K562 (cell line): ENCODE measurements around the gene PCED1B. TPM values are rescaled to one million over a fixed set of nuclear protein-coding genes. Genes with fewer than 3 reads are reported as not detected.

ENCODE experiments used
- ADNP ChIP-seq: fragments of 200-800 bp; sonication (Bioruptor generic); IDR thresholded peaks from 2 replicates; pipeline ENCODE4 v1.6.1; 2016; ENCODE audit warnings: missing genetic modification characterization, missing compliant biosample characterization
- CAMTA2 ChIP-seq: fragments of 250-450 bp; sonication (Bioruptor Pico); conservative IDR thresholded peaks from 2 replicates; pipeline ENCODE4 v1.5.1; 2022
- CBX8 ChIP-seq: fragments of 200-600 bp; sonication (generic); IDR thresholded peaks from 2 replicates; pipeline ENCODE4 v1.6.1; 2012; ENCODE audit warnings: borderline replicate concordance, mixed run types, low read depth, mild to moderate bottlenecking, moderate library complexity, mixed read lengths, low read length, control low read depth, inconsistent platforms; ENCODE audit not compliant: poor library complexity, severe bottlenecking; ENCODE audit errors: extremely low read depth
- EP300 ChIP-seq: IDR thresholded peaks from 2 replicates; pipeline ENCODE4 v1.6.1; 2012; ENCODE audit warnings: low read length, improper control_type of control experiment
- ESRRA ChIP-seq: fragments of 450-650 bp; IDR thresholded peaks from 2 replicates; pipeline ENCODE4 v1.6.1; 2014; ENCODE audit warnings: low read depth, mild to moderate bottlenecking, moderate library complexity, borderline replicate concordance
- GATAD2A ChIP-seq: fragments of 450-650 bp; IDR thresholded peaks from 2 replicates; pipeline ENCODE4 v1.6.1; 2017
- HDAC3 ChIP-seq: fragments of 450-650 bp; IDR thresholded peaks from 2 replicates; pipeline ENCODE4 v1.6.1; 2018; ENCODE audit warnings: borderline replicate concordance, mild to moderate bottlenecking, moderate library complexity; ENCODE audit not compliant: partially characterized antibody
- HLTF ChIP-seq: fragments of 450-650 bp; IDR thresholded peaks from 2 replicates; pipeline ENCODE4 v1.6.1; 2016
- HNRNPUL1 ChIP-seq: fragments of 200-400 bp; formaldehyde crosslinking; IDR thresholded peaks from 2 replicates; pipeline ENCODE4 v1.6.1; 2017; ENCODE audit warnings: low read length
- NCOA2 ChIP-seq, 2 experiments: fragments of 450-650 bp; IDR thresholded peaks; 2 replicates each; pipeline ENCODE4 v1.6.1; 2018; ENCODE audit warnings: mild to moderate bottlenecking in 2 of 2, moderate library complexity in 1 of 2; ENCODE audit not compliant: partially characterized antibody in 2 of 2
- NR2C2 ChIP-seq, 2 experiments: fragments of 200-800 bp in 1 of 2; sonication (Bioruptor generic) in 1 of 2; sonication (generic) in 1 of 2; formaldehyde crosslinking in 1 of 2; IDR thresholded peaks; 2 replicates each; pipeline versions ENCODE4 v1.6.1 to v1.8.0; 2016 to 2022; ENCODE audit warnings: mild to moderate bottlenecking in 1 of 2, missing compliant biosample characterization in 1 of 2, missing genetic modification characterization in 1 of 2, missing genetic modification reagents in 1 of 2
- RFX7 ChIP-seq: fragments of 250-450 bp; sonication (Bioruptor Pico); IDR thresholded peaks from 2 replicates; pipeline ENCODE4 v1.5.1; 2021; ENCODE audit warnings: mild to moderate bottlenecking
- SAFB ChIP-seq: fragments of 200-400 bp; formaldehyde crosslinking; IDR thresholded peaks from 2 replicates; pipeline ENCODE4 v1.6.1; 2017; ENCODE audit warnings: low read depth, low read length, borderline replicate concordance
- SETDB1 ChIP-seq: IDR thresholded peaks from one replicate; pipeline ENCODE4 v1.6.1; 2012; ENCODE audit warnings: low read length, control low read depth, inconsistent platforms
- SMARCA4 ChIP-seq: fragments of 450-650 bp; IDR thresholded peaks from 2 replicates; pipeline ENCODE4 v1.6.1; 2016
- STAT5B ChIP-seq: fragments of 250-450 bp; sonication (Bioruptor Pico); IDR thresholded peaks from 2 replicates; pipeline ENCODE4 v1.8.0; 2021; ENCODE audit warnings: mild to moderate bottlenecking, inconsistent platforms
- TEAD1 ChIP-seq, 2 experiments: fragments of 450-650 bp in 1 of 2; sonication (generic) in 1 of 2; formaldehyde crosslinking; IDR thresholded peaks; 2 replicates each; pipeline versions ENCODE4 v1.4.0 to v1.8.0; 2020 to 2022; ENCODE audit warnings: mild to moderate bottlenecking in 2 of 2, missing genetic modification reagents in 1 of 2
- XRCC5 ChIP-seq: fragments of 200-400 bp; formaldehyde crosslinking; IDR thresholded peaks from 2 replicates; pipeline ENCODE4 v1.6.1; 2017; ENCODE audit warnings: low read depth, mild to moderate bottlenecking, low read length
- ZNF175 ChIP-seq: fragments of 200-800 bp; sonication (Bioruptor generic); IDR thresholded peaks from 2 replicates; pipeline ENCODE4 v1.6.1; 2016; ENCODE audit warnings: low read depth, mild to moderate bottlenecking, missing genetic modification characterization, missing compliant biosample characterization
- ZNF239 ChIP-seq: fragments of 250-450 bp; sonication (Bioruptor Pico); IDR thresholded peaks from 2 replicates; pipeline ENCODE4 v1.4.0; 2020; ENCODE audit warnings: mild to moderate bottlenecking
- polyA plus RNA-seq, 8 experiments: library from polyadenylated mRNA; depleted of rRNA in 4 of 8; stranded (reverse) in 5 of 8; unstranded in 3 of 8; fragments of >200 nt; fragmentation: Nextera tagmentation in 2 of 8; fragmentation: Illumina TruSeq in 1 of 8; extraction: Ambion mirVana in 2 of 8; extraction: Trizol in 1 of 8; gene quantifications; 2 replicates each; pipeline versions ENCODE4 v1.2.1 to v1.2.3, GENCODE V29; 2011 to 2014; ENCODE audit warnings: inconsistent platforms in 1 of 8, missing spikeins in 1 of 8
- total RNA-seq, 7 experiments: library from RNA; depleted of rRNA in 6 of 7; stranded (reverse); fragments of >200 nt in 6 of 7; fragmentation: Illumina TruSeq in 2 of 7; extraction: Trizol in 2 of 7; gene quantifications; 2 replicates each; pipeline versions ENCODE4 v1.2.1 to v1.2.3, GENCODE V29; 2011 to 2021; ENCODE audit warnings: low replicate concordance in 1 of 7
- TF ChIP-seq, protein P1 (sequence below): fragments of 450-650 bp; IDR thresholded peaks from 2 replicates; pipeline ENCODE4 v1.6.1; 2016; ENCODE audit warnings: mild to moderate bottlenecking
- TF ChIP-seq, protein P2 (sequence below): fragments of 450-650 bp; formaldehyde crosslinking; IDR thresholded peaks from 2 replicates; pipeline ENCODE4 v1.4.0; 2020; ENCODE audit warnings: mild to moderate bottlenecking, moderate library complexity
- TF ChIP-seq, protein P3 (sequence below), 2 experiments: fragments of 450-650 bp; IDR thresholded peaks; 2 replicates each; pipeline ENCODE4 v1.6.1; 2016
- TF ChIP-seq, protein P4 (sequence below): fragments of 450-650 bp; IDR thresholded peaks from 2 replicates; pipeline ENCODE4 v1.6.1; 2014; ENCODE audit warnings: low read depth, mild to moderate bottlenecking, moderate library complexity, borderline replicate concordance

Gene PCED1B
- total and polyA plus RNA-seq, 9 of the 15 experiments (the other 6 are each of a cell fraction or from before 2014, with no cell fraction given), result 1.2 to 9.3 (median 2.5) TPM

DNA sequence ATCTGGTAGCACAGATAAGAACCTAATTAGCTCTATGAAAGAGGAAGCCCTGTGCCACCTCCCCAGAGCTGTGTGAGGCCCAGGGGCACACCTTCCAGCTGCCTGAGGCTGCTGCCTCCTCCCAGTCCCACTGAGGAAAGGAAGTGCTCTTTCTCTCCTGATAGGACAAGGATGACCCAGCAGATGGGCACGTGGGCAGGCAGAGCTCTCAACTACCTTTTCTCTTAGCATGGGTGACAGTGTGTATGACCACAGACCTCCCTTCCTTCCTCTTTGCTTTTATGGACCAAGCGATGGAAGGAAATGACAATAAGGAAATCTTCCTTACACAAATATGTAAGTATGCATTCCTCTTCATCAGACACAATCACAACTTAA is 127.9 kb downstream of the PCED1B start (continued):
- no peak for TF ChIP-seq XRCC5
- TF ChIP-seq ESRRA, result no peak
- no peak for TF ChIP-seq CBX8
- no peak for TF ChIP-seq HDAC3
- TF ChIP-seq ZNF175 (CRISPR knock-in tag), result peak; percentile 90
- peak; percentile 21; the same call in 1 of the 2 replicates for TF ChIP-seq ZNF239 (CRISPR knock-in tag)
- TF ChIP-seq SAFB, result no peak
- TF ChIP-seq SMARCA4, result peak; percentile 59
- TF ChIP-seq, protein P1, sequence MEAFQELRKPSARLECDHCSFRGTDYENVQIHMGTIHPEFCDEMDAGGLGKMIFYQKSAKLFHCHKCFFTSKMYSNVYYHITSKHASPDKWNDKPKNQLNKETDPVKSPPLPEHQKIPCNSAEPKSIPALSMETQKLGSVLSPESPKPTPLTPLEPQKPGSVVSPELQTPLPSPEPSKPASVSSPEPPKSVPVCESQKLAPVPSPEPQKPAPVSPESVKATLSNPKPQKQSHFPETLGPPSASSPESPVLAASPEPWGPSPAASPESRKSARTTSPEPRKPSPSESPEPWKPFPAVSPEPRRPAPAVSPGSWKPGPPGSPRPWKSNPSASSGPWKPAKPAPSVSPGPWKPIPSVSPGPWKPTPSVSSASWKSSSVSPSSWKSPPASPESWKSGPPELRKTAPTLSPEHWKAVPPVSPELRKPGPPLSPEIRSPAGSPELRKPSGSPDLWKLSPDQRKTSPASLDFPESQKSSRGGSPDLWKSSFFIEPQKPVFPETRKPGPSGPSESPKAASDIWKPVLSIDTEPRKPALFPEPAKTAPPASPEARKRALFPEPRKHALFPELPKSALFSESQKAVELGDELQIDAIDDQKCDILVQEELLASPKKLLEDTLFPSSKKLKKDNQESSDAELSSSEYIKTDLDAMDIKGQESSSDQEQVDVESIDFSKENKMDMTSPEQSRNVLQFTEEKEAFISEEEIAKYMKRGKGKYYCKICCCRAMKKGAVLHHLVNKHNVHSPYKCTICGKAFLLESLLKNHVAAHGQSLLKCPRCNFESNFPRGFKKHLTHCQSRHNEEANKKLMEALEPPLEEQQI, result no peak
- no peak for TF ChIP-seq NCOA2 (IDR thresholded peaks at IDR 0.05; ENCODE audit: partially characterized antibody in 2 of 2)
- peak; percentile 73; the same call in 1 of the 2 replicates for TF ChIP-seq GATAD2A
- no peak for TF ChIP-seq STAT5B (CRISPR knock-in tag)
- no peak for TF ChIP-seq ADNP (tag)
- TF ChIP-seq, protein P2, sequence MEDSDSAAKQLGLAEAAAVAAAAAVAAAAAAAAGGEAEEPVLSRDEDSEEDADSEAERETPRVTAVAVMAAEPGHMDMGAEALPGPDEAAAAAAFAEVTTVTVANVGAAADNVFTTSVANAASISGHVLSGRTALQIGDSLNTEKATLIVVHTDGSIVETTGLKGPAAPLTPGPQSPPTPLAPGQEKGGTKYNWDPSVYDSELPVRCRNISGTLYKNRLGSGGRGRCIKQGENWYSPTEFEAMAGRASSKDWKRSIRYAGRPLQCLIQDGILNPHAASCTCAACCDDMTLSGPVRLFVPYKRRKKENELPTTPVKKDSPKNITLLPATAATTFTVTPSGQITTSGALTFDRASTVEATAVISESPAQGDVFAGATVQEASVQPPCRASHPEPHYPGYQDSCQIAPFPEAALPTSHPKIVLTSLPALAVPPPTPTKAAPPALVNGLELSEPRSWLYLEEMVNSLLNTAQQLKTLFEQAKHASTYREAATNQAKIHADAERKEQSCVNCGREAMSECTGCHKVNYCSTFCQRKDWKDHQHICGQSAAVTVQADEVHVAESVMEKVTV, result no peak
- no peak for TF ChIP-seq NR2C2 (CRISPR knock-in tag; IDR thresholded peaks at IDR 0.05)
- TF ChIP-seq NR2C2 (tag; IDR thresholded peaks at IDR 0.05), result no peak
- TF ChIP-seq EP300, result peak; percentile 42
- 0 out of 4 replicates have a peak, but pooled peaks of 1 of the 2 experiments have one; percentile 18 for TF ChIP-seq TEAD1 (CRISPR knock-in tag; IDR thresholded peaks at IDR 0.05)
- TF ChIP-seq RFX7 (CRISPR knock-in tag), result no peak
- TF ChIP-seq SETDB1, result no peak
- TF ChIP-seq HLTF, result no peak
- TF ChIP-seq, protein P3, sequence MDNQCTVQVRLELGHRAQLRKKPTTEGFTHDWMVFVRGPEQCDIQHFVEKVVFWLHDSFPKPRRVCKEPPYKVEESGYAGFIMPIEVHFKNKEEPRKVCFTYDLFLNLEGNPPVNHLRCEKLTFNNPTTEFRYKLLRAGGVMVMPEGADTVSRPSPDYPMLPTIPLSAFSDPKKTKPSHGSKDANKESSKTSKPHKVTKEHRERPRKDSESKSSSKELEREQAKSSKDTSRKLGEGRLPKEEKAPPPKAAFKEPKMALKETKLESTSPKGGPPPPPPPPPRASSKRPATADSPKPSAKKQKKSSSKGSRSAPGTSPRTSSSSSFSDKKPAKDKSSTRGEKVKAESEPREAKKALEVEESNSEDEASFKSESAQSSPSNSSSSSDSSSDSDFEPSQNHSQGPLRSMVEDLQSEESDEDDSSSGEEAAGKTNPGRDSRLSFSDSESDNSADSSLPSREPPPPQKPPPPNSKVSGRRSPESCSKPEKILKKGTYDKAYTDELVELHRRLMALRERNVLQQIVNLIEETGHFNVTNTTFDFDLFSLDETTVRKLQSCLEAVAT (IDR thresholded peaks at IDR 0.05), result no peak
- no peak for TF ChIP-seq CAMTA2 (CRISPR knock-in tag)
- TF ChIP-seq HNRNPUL1, result no peak
- TF ChIP-seq, protein P4, sequence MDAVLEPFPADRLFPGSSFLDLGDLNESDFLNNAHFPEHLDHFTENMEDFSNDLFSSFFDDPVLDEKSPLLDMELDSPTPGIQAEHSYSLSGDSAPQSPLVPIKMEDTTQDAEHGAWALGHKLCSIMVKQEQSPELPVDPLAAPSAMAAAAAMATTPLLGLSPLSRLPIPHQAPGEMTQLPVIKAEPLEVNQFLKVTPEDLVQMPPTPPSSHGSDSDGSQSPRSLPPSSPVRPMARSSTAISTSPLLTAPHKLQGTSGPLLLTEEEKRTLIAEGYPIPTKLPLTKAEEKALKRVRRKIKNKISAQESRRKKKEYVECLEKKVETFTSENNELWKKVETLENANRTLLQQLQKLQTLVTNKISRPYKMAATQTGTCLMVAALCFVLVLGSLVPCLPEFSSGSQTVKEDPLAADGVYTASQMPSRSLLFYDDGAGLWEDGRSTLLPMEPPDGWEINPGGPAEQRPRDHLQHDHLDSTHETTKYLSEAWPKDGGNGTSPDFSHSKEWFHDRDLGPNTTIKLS, result no peak
